HepG2 (cell line): ENCODE results near the gene POLR3F.
A peak's percentile ranks its signal among the peaks of the same experiment; 100 is the strongest.

ENCODE experiments used
- AGO2 ChIP-seq: fragments of 200-400 bp; formaldehyde crosslinking; optimal IDR thresholded peaks from 2 replicates; pipeline ENCODE3; 2017; ENCODE audit warnings: mild to moderate bottlenecking, low read depth, low read length, moderate library complexity
- CTCF ChIP-seq: sonication (generic); formaldehyde crosslinking; IDR thresholded peaks from 2 replicates; pipeline ENCODE4 v1.5.0; 2020; ENCODE audit warnings: mild to moderate bottlenecking, missing genetic modification reagents, moderate library complexity
- HMG20A ChIP-seq: IDR thresholded peaks from 2 replicates; pipeline ENCODE4 v1.6.1; 2016; ENCODE audit warnings: borderline replicate concordance
- JUN ChIP-seq: sonication (generic); formaldehyde crosslinking; IDR thresholded peaks from 2 replicates; pipeline ENCODE4 v1.4.0; 2020; ENCODE audit warnings: mild to moderate bottlenecking, missing genetic modification reagents
- MXI1 ChIP-seq: IDR thresholded peaks from 3 replicates; pipeline ENCODE4 v1.6.1; 2012; ENCODE audit warnings: low read depth, low read length, inconsistent platforms, borderline replicate concordance
- MYC ChIP-seq: sonication (generic); formaldehyde crosslinking; IDR thresholded peaks from 2 replicates; pipeline ENCODE4 v1.9.0; 2021; ENCODE audit warnings: missing genetic modification reagents, borderline replicate concordance
- PBX2 ChIP-seq: IDR thresholded peaks from 2 replicates; pipeline ENCODE4 v1.6.1; 2016; ENCODE audit warnings: control low read depth
- RAD21 ChIP-seq: fragments of 450-650 bp; formaldehyde crosslinking; IDR thresholded peaks from 2 replicates; pipeline ENCODE4 v1.5.0; 2020; ENCODE audit warnings: mild to moderate bottlenecking
- RELA ChIP-seq: sonication (generic); formaldehyde crosslinking; IDR thresholded peaks from 2 replicates; pipeline ENCODE4 v1.4.0; 2020; ENCODE audit warnings: missing genetic modification reagents
- SNAPC5 ChIP-seq: sonication (generic); formaldehyde crosslinking; IDR thresholded peaks from 2 replicates; pipeline ENCODE4 v1.8.1; 2023; ENCODE audit warnings: mild to moderate bottlenecking, missing genetic modification reagents, borderline replicate concordance
- ZBTB33 ChIP-seq: sonication (generic); formaldehyde crosslinking; IDR thresholded peaks from 2 replicates; pipeline ENCODE4 v1.4.0; 2020; ENCODE audit warnings: missing genetic modification reagents
- ZNF652 ChIP-seq: IDR thresholded peaks from 2 replicates; pipeline ENCODE4 v1.6.1; 2016; ENCODE audit warnings: low read depth, borderline replicate concordance
- ZNF839 ChIP-seq: sonication (generic); formaldehyde crosslinking; IDR thresholded peaks from 2 replicates; pipeline ENCODE4 v1.4.0; 2020; ENCODE audit warnings: missing genetic modification reagents, mild to moderate bottlenecking, borderline replicate concordance
- ZSCAN30 ChIP-seq: sonication (generic); formaldehyde crosslinking; IDR thresholded peaks from 2 replicates; pipeline ENCODE4 v1.5.0; 2020; ENCODE audit warnings: mild to moderate bottlenecking, missing genetic modification reagents

- TF ChIP-seq MXI1 = no peak
- TF ChIP-seq ZSCAN30 = no peak
- no peak for TF ChIP-seq CTCF (CRISPR knock-in tag)
- no peak for TF ChIP-seq HMG20A (CRISPR knock-in tag)
- TF ChIP-seq ZBTB33 = no peak
- no peak for TF ChIP-seq AGO2
- TF ChIP-seq ZNF652 (CRISPR knock-in tag) = peak; percentile 20; the same call in 1 of the 2 replicates
- no peak for TF ChIP-seq JUN (CRISPR knock-in tag)
- no peak for TF ChIP-seq MYC (CRISPR knock-in tag)
- no peak for TF ChIP-seq PBX2 (CRISPR knock-in tag)
- TF ChIP-seq SNAPC5 (CRISPR knock-in tag) = no peak
- TF ChIP-seq RELA = no peak
- no peak for TF ChIP-seq ZNF839 (CRISPR knock-in tag)
- TF ChIP-seq RAD21 = no peak
These were observed 28.9 kb downstream of the POLR3F start for GRCh38 chr20:18496042-18496441.
